GM18867 (cell line): Measurements from ENCODE around the gene LASP1NB.
"Not testable (repeated sequence)": the region's sequence is repeated elsewhere in the genome, so short reads cannot be mapped to it uniquely, and the experiment has no call there.

Experiments
- ATAC-seq: cut with Tn5 transposase; IDR thresholded peaks from one replicate; pipeline ENCODE4 v1.9.1; 2021; ENCODE audit warnings: mild to moderate bottlenecking, moderate library complexity; ENCODE audit not compliant: unreplicated experiment

The LASP1NB gene

GRCh38 chr17:38959508-38959907 is 34.1 kb downstream of the LASP1NB start:
- no peak for ATAC-seq

- no peak for ATAC-seq
These were observed 35.0 kb downstream of the LASP1NB start for GRCh38 chr17:38960402-38960801.

DNA sequence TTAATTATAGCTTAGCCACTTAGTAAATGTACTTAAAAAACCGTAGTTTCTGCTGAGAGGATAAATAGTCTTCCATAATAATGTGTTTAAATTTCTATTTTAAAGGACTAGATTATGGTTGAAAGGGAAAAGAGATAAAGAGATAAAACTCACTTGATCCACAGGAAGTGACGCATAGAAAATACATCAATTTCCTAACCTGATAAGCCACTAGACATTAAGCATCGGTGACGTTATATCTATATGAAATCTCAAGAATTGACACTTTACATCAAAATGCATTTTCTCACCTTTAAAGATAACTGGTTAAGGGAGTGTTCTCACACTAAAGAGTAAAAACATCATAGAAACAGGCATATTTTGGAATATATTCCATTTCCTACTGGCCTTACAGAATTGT is 36.0 kb downstream of the LASP1NB start:
- ATAC-seq = no peak

- ATAC-seq = no peak
These were observed 41.9 kb downstream of the LASP1NB start, which contains the start of gene FBXO47 for GRCh38 chr17:38967290-38967738. Gene FBXO47 (minus strand): TSS chr17:38967403. CDS start chr17:38963025, 4,378 bp downstream.

GRCh38 chr17:38969281-38969680 is 43.9 kb downstream of the LASP1NB start:
- ATAC-seq = no peak

GRCh38 chr17:38970128-38970527 is 44.7 kb downstream of the LASP1NB start:
- ATAC-seq = no peak

- ATAC-seq = no peak
These were observed 45.4 kb downstream of the LASP1NB start for GRCh38 chr17:38970804-38971203.

GRCh38 chr17:38976187-38976551 is 50.8 kb downstream of the LASP1NB start:
- not testable (repeated sequence) for ATAC-seq

GRCh38 chr17:38978180-38978579 is 52.8 kb downstream of the LASP1NB start:
- no peak for ATAC-seq
